ENCODE measurements around the gene TFIP11. TPM values are rescaled to one million over a fixed set of nuclear protein-coding genes. Genes with fewer than 3 reads are reported as not detected.

The TFIP11 gene
- total and polyA plus RNA-seq, 10 of the 15 experiments (the other 5 are each of a cell fraction or from before 2014, with no cell fraction given): 14.2 to 43.3 (median 31.9) TPM

DNA sequence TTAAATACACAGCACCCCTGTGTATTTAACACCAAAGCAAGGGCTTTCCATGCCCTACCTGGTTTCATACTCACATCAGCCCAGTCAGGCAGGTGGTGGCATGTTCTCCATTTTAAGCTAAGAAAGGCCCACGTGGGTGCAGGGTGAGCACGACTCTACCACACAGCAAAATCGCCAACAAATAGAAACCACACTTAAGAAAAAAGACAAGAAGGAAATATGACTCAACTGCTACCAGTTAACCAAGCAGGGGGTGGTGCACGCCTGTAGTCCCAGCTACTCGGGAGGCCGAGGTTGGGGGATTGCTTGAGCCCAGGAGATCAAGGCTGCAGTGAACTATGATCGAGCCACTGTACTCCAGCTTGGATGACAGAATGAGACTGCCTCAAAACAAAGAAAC is 35.2 kb upstream of the TFIP11 start:
- no peak overlapping the region for H3K4me3 ChIP-seq
- no peak for DNase-seq (ENCODE audit: low read depth, low spot score)
- intact Hi-C loops (cut with micrococcal nuclease; ENCODE audit: unreplicated experiment) (no loop called here), in situ Hi-C loops (cut with MboI) (no loop called here)
- no peak for ATAC-seq
- no peak overlapping the region for H3K4me2 ChIP-seq (ENCODE audit: control insufficient read depth, insufficient read depth)
- TF ChIP-seq, protein P1, sequence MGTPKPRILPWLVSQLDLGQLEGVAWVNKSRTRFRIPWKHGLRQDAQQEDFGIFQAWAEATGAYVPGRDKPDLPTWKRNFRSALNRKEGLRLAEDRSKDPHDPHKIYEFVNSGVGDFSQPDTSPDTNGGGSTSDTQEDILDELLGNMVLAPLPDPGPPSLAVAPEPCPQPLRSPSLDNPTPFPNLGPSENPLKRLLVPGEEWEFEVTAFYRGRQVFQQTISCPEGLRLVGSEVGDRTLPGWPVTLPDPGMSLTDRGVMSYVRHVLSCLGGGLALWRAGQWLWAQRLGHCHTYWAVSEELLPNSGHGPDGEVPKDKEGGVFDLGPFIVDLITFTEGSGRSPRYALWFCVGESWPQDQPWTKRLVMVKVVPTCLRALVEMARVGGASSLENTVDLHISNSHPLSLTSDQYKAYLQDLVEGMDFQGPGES (IDR thresholded peaks at IDR 0.05): no peak
- TF ChIP-seq SIX5 (IDR thresholded peaks at IDR 0.05; ENCODE audit: low read depth, low read length, severe bottlenecking) (no peak), RAD51 (IDR thresholded peaks at IDR 0.05) (no peak), TCF3 (IDR thresholded peaks at IDR 0.05; ENCODE audit: borderline replicate concordance, insufficient read depth, low read depth, low read length) (no peak), DPF2 (IDR thresholded peaks at IDR 0.05) (no peak), ZZZ3 (IDR thresholded peaks at IDR 0.05; ENCODE audit: control insufficient read depth, insufficient read length, low read depth) (no peak), ZBED1 (IDR thresholded peaks at IDR 0.05; ENCODE audit: borderline replicate concordance) (no peak), ASH2L (IDR thresholded peaks at IDR 0.05; ENCODE audit: borderline replicate concordance, low read depth) (no peak)
- TF ChIP-seq, protein P2, sequence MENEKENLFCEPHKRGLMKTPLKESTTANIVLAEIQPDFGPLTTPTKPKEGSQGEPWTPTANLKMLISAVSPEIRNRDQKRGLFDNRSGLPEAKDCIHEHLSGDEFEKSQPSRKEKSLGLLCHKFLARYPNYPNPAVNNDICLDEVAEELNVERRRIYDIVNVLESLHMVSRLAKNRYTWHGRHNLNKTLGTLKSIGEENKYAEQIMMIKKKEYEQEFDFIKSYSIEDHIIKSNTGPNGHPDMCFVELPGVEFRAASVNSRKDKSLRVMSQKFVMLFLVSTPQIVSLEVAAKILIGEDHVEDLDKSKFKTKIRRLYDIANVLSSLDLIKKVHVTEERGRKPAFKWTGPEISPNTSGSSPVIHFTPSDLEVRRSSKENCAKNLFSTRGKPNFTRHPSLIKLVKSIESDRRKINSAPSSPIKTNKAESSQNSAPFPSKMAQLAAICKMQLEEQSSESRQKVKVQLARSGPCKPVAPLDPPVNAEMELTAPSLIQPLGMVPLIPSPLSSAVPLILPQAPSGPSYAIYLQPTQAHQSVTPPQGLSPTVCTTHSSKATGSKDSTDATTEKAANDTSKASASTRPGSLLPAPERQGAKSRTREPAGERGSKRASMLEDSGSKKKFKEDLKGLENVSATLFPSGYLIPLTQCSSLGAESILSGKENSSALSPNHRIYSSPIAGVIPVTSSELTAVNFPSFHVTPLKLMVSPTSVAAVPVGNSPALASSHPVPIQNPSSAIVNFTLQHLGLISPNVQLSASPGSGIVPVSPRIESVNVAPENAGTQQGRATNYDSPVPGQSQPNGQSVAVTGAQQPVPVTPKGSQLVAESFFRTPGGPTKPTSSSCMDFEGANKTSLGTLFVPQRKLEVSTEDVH (IDR thresholded peaks at IDR 0.05; ENCODE audit: low read depth, partially characterized antibody): no peak
- ChIA-PET POLR2A (no interaction called here), RAD21 (ENCODE audit: unreplicated experiment) (no interaction called here), SMC1A (ENCODE audit: uncharacterized antibody, unreplicated experiment) (interaction anchor here (1.1 to 1.2 kb wide), 2 partner anchors 18 to 45 kb away, joined by 3 read pairs; no protein-coding TSS in a partner anchor), CTCF (interaction anchor here (0.5 to 1.2 kb wide), 4 partner anchors 10 to 27 kb away, joined by 3 read pairs; no protein-coding TSS in a partner anchor)
- H2AFZ ChIP-seq (ENCODE audit: control insufficient read depth, low read depth, low read length): no peak overlapping the region
- 63% methylated on average over 7 of the region's 7 CpGs for WGBS (ENCODE audit: insufficient coverage, insufficient replicate concordance, low lambda C conversion rate, missing lambda C conversion rate)
- no peak overlapping the region for H3K27ac ChIP-seq (ENCODE audit: control insufficient read depth, insufficient read depth)
- no peak overlapping the region for H3K9ac ChIP-seq (ENCODE audit: control insufficient read depth, insufficient read depth, low read length)
- H3K9me3 ChIP-seq (replicated peaks; ENCODE audit: control insufficient read depth, insufficient read depth, low read length): no peaks in the 10 kb centered on the region
- no peaks in the 10 kb centered on the region for H3K79me2 ChIP-seq (ENCODE audit: control insufficient read depth, insufficient read depth, low read length)
- FAIRE-seq: no peak
- H3K4me1 ChIP-seq (ENCODE audit: control insufficient read depth, insufficient read depth, low read length): no peaks in the 10 kb centered on the region; the same call in 1 of the 2 replicates
- H3K36me3 ChIP-seq (ENCODE audit: control insufficient read depth in 2 of 2, insufficient read depth in 2 of 2, low read length in 1 of 2): peaks cover 0 to 2% of the 10 kb centered on the region in 2 experiments; a peak in 2 of 4 replicates
- no peaks in the 10 kb centered on the region for H3K27me3 ChIP-seq (replicated peaks in 1 of 2; ENCODE audit: control insufficient read depth in 2 of 2, insufficient read depth in 2 of 2, low read length in 1 of 2)
- H4K20me1 ChIP-seq (ENCODE audit: control insufficient read depth, insufficient read depth): no peaks in the 10 kb centered on the region
- no TSS peak for BruUV-seq (replicated peaks)

Data from GM12878 (cell line).